HG02588 (cell line): Measurements from ENCODE around the gene CNGA4.

ENCODE experiments used
- ATAC-seq: cut with Tn5 transposase; IDR thresholded peaks from one replicate; pipeline ENCODE4 v1.9.1; 2021; ENCODE audit warnings: mild to moderate bottlenecking, moderate library complexity; ENCODE audit not compliant: unreplicated experiment

The CNGA4 gene, protein sequence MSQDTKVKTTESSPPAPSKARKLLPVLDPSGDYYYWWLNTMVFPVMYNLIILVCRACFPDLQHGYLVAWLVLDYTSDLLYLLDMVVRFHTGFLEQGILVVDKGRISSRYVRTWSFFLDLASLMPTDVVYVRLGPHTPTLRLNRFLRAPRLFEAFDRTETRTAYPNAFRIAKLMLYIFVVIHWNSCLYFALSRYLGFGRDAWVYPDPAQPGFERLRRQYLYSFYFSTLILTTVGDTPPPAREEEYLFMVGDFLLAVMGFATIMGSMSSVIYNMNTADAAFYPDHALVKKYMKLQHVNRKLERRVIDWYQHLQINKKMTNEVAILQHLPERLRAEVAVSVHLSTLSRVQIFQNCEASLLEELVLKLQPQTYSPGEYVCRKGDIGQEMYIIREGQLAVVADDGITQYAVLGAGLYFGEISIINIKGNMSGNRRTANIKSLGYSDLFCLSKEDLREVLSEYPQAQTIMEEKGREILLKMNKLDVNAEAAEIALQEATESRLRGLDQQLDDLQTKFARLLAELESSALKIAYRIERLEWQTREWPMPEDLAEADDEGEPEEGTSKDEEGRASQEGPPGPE

DNA sequence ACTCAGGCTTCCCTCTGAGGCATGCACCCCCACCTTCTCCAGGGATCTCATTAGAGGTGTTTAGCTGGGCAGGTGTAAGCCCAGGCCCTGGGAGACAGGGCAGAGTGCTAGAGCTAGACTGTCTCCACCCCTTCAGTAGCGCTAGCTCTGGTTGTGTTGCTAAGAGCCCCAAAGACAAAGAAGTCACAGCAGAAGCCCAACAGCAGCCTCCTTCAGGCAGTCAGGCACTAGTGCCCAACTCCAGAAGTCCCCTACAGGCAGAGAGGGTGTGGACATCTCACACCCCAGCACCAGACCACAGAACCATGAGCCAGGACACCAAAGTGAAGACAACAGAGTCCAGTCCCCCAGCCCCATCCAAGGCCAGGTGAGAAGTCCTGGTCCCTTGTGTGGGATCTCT lies at the start of gene CNGA4:
Gene CNGA4 (plus strand): TSS at position 188 of the 400 bp plus-strand sequence. CDS start 118 bp downstream, at position 306.
- no peak for ATAC-seq

DNA sequence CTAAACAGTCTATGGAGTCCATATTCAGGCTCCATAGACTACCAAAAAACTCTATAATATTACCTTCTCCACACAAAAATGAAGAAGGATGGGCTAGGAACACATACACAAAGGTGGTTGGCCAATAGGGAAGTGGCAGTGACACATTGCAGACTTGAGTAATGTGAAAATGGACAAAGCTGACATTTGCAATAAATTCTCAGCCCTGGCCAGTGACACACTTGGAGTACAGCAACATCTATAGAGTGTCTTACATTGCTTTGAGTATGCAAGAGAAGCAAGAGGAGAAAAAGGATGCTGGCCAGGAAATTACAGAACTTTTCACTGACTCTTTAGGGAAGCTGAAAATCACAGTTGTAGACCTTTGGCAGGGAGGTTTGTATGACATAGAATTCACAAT lies 47.1 kb upstream of the CNGA4 start:
- no peak for ATAC-seq

DNA sequence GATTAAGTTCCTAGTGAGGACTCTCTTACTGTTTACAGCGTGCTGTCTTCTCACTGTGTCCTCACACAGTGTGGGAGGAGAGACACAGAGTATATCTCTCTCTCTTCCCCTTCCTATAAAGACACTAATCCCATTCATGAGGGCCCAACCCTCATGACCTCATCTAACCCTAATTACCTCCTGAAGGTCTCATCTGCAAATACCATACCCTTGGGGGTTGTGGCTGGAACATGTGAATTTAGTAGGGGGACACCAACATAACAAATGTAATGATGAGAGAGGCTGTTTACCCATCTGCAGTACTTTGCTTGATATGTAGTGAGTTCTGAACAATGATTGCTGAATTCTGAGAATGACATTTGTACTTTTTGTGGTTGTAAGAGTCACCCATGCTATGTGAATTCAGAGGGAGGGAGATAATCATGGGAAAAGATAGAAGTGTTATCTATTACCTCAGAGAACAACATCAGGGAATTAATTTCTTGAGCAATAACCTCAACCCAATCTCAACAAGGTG lies 44.8 kb upstream of the CNGA4 start:
- no peak for ATAC-seq

DNA sequence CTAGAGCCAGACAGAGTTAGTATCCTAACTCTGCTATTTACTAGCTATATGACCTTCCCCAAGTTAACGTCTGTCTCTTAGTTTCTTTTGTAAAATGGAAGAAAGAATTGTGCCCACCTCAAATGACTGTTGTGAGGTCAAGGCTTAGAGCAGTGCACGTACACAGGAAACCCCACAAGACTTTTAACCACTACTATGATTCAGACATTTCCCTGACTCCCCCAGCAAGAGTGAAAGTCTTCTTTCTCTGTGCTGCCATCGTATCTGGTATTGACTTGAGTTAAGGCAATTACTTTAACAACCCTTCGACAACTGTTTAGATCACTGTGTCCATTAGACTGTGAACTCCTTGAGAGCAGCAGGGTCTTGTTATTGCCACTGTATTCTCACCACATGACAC lies 42.5 kb upstream of the CNGA4 start:
- ATAC-seq = no peak

DNA sequence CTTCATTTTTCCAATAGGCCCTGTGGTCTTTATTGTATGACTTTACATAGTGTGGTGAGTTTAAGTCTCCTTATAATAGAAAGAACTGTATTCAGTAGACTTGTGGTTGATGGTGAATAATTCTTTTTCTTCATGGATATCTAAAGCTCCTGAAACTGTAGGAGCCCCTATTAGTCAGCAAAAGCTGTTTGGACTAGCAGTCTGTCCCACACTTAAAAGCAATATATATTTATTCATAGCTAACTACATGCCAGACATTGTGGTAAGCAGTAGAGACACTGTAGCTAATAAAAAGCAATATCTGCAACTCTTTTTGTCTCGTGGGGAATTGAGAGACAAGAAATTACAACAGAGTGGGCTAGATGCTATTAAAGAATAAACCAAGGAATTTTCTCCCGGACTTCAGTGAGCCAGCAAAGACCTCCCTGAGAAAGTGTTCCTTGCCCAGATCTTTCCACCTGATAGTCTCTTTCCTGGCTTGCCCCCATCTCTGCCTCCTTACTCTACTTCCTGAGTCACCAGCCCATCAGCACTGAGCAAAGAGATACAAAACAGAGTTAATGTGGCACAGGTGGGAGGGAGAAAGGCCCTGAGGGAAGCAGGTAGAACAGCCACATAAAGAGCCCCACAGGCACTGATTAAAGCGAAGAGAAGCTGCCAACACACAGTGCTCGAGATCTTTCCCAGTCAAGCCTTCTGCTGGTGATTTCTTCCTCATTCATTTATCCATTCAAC lies 41.3 kb upstream of the CNGA4 start:
- no peak for ATAC-seq

DNA sequence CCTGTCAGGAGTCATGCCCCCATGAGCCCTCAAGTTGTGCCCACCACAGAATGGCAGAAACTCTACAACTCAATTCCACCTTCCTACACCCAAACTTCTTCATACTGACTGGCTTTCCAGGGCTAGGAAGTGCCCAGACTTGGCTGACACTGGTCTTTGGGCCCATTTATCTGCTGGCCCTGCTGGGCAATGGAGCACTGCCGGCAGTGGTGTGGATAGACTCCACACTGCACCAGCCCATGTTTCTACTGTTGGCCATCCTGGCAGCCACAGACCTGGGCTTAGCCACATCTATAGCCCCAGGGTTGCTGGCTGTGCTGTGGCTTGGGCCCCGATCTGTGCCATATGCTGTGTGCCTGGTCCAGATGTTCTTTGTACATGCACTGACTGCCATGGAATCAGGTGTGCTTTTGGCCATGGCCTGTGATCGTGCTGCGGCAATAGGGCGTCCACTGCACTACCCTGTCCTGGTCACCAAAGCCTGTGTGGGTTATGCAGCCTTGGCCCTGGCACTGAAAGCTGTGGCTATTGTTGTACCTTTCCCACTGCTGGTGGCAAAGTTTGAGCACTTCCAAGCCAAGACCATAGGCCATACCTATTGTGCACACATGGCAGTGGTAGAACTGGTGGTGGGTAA lies 39.6 kb upstream of the CNGA4 start, which contains the start of gene OR52W1:
Gene OR52W1 (plus strand): TSS at position 51 of the 637 bp plus-strand sequence. CDS start 0 bp downstream, at position 51.
- ATAC-seq = no peak

DNA sequence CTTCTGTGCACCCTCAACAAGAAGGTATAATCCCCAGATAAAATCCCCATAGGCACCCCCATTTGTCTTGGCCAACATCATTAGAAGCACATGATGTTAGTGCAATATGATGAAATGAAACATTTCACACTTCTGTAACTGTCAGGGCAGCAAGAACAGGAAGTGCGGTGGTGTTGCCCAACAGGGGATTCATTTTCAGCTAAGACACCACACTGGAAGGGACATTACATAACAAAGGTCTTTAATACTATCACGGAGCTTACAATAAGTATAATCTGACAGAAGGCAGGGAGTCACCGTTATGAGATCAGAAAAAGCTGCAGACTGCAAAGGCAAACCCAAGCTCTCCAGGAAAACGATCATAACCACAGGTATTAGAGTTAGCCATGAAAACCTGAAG lies 37.9 kb upstream of the CNGA4 start:
- ATAC-seq = no peak

DNA sequence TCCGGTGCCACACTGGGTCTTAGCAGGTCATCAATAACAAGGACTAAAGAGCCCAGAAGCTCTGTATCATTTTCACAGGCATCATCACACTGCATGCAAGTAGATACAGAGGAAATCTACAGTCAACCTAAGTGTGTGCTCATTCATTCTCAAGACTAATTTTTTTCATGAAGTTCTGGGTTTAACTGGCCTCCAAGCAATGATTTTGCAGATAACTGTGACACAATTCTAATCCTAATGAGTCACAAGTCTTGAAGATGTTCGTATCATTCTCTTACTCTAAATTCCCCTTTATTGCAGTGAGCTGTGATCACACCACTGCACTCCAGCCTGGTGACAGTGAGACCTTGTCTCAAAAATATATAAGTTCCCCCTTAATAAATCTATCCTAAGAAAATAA lies 37.4 kb upstream of the CNGA4 start:
- no peak for ATAC-seq

DNA sequence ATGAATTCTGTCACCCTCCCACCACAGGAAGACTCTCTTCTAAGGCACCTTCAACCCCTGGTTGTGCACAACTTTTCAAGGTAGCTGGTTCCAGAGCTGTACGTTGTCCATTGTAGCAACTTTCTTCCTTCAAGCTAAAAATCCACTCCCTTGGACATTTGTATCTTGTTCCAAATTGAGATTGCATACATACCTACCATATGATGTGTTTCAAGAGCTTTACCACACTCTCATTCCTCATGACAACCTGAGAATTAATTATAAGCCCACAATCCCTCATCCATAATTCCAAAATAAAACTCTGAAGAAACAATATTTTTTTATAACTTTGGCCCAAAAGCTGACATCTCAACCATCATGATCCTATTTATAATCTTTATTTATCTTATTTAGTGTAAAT lies 36.8 kb upstream of the CNGA4 start:
- no peak for ATAC-seq

DNA sequence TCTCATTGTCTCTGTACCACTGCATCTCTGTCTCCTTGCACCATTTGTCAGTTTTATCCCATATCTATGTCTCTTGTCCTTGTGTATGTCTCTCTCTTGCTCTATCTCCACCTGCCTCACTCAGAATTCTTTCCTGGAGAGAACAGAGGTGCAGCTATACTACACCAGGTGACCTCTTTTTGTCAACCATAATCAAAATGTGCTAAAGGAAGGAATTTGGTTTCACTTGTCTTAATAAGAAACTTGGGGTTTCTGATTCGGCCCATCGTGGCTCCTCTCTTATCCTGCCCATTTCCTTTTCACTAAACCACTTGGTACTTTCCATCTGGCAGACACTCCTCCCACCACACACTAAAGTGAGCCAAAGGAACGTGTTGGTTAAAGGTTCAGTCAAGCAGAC lies 35.6 kb upstream of the CNGA4 start:
- peak; percentile 85 for ATAC-seq

DNA sequence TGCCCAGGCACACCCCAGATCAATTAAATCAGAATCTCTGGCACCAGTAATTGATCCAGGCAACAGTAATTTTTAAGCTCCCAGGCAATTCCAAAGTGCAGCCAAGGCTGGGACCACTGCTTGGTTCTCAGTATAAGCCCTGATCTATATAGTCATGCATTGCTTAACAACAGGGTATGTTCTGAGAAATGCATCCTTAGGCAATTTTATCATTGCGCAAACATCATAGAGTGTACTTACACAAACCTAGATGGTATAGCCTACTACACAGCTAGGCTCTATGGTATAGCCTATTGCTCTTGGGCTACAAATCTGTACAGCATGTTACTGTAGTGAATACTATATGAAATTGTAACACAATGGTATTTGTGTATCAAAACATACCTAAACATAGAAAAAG lies 34.2 kb upstream of the CNGA4 start:
- no peak for ATAC-seq

DNA sequence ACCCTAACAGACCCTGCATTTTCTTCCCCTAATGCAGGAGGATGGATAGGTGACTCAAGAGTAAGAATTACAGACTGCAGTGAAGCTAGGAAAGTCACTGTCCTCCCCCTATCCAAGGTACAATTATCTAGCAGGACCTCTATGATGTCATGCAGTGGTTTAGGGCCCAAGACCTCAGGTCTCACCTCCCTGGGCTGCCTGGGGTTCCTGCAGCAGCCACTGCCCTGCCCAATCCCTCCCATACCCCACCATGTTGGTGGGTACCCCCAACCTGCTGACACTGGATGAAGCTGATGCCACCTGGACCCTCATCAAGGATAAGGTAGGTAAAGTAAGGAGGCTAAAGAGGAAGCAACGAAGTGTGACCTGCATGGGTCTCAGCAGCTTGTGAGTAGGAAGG lies 33.5 kb upstream of the CNGA4 start, which contains the start of gene C11orf42:
Gene C11orf42 (plus strand): TSS at position 192 of the 400 bp plus-strand sequence. CDS start 59 bp downstream, at position 251.
- ATAC-seq = no peak

DNA sequence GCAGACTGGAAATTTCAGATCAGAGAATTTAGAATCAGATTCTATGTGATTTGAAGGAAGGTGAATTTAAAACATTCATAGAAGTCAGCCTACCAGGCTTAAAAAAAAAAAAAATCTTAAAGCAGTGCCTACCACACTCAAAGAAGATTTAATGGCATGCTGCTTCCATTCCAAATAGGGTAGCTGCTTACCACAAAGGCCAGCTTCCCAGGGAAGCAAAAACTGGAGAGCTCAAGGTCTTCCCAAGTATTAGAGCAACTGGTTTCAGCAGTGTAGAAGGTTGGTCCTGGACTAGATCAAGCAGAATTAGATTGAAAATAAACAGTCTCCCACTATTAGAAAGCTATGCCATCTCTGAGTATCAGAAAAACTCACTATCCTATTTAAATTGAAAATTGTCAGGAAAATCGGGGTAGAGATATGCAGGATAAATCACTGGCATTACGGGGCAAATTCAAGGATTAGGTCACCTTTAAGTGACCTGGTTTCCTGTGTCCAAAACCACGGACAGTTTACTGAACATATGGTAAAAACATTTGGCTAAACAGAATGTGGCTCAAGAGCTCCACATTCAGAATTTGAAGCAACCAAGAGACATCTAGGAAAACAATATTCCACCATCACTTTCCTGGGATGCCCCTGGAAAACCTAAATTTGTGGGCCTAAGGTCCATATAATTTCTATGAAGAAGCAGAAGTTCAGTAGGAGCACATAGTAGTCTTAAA lies 32.3 kb upstream of the CNGA4 start:
- no peak for ATAC-seq

DNA sequence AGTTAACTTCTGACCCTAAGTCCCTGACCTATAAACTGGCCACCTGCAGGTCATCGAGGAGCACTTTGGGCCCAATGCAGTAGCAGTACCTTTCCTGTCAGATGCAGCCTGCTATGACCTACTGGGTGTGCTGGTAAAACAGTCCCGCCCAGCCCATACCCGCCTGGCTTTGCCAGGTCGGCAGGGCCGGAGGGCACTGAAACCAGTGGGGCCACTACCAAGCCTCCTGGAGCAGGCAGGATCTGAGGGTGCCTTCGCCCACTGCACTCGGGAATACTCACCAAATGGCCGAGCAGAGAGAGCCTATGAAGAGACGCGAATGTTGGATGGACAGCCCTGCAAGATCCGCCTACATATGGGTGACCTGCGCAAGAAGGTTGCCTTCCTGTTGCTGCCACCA lies 29.1 kb upstream of the CNGA4 start:
- ATAC-seq = no peak

DNA sequence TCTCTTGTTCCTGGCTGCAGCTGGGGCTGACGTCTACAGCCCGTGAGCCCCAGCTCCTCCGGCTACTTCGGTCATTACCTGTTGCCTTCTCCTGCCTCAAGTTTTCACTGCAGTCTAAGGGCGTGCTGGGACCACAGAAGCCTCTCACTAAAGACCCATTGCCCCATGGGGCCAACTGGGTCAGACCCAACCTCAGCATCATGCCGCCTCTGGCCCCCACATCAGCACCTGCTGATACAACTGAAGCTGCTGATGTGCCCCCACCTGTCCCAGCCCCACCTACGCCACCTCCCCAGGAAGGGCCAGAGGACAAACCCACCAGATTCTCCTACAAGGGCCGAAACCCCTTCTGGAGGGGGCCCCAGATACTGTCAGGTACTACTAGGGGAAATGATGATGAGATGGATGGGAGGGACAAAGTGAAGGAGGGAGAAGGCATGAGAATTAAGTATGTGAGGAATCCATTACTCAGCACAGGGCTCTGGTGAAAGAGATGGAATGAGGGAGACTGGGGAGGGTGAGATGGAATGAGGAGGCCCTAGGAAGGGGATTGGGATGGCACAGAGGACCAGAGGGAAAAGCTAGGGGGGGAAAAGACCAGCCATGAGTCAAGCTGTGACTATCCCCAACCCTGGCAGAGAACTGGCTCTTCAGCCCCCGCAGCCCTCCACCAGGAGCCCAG lies 28.5 kb upstream of the CNGA4 start:
- ATAC-seq = no peak

DNA sequence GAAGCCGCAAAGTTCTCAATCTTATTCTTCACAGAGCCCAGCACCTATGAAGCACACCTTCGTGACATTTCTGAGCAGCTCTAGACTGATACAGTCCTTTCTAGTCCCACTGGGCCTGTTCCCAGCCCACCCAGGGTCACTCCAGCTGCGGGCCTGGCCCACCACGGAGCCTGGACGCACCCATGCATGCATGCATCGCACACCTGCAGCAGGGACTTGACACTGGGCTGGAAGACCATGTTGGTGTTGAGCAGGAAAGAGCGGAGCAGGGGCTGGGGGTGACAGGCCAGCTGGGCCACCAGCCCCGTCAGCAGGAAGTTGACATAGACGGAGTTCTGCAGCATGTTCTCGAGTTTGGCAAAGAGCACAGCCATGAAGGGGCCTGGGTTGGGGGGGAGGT lies 24.4 kb upstream of the CNGA4 start:
- ATAC-seq = no peak

DNA sequence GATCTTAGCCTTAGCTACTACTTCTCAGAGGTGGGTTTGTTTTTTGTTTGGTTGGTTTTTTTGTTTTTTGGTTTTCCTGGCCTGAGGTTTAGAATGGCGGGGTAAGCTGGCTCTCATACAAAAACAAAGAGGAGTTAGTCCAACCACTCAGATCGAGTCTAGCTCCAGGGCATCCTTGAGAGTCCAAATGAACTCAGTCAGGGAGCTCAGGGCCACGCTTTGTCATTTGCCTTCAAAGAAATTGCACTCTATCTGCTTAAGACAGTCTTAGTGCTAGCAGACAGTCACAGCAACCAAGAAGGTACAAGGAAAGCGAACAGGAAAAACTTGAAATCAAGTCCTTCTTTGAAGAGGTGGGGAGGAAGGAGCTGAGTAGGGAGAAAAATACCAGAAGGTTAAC lies 22.4 kb upstream of the CNGA4 start:
- ATAC-seq = no peak

DNA sequence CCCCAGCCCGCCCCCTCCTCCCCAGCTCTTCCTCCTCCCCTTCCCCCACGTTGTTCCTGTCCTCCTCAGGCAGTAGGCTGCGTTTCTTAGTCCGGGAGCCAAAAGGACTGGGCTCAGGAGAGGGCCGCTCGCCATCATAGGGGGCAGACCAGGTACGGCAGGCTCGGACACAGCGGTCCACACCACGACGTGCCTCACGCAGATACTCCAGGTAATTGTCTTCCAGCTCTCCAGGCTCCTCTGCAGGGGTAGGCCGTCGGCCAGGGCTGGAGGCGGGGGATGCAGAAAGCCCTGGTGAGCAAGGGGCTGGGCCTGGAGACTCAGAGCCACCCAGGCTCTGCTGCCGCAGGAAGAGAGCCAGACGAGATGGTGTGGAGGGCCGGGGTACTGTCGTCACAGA lies 21.2 kb upstream of the CNGA4 start:
- no peak for ATAC-seq

DNA sequence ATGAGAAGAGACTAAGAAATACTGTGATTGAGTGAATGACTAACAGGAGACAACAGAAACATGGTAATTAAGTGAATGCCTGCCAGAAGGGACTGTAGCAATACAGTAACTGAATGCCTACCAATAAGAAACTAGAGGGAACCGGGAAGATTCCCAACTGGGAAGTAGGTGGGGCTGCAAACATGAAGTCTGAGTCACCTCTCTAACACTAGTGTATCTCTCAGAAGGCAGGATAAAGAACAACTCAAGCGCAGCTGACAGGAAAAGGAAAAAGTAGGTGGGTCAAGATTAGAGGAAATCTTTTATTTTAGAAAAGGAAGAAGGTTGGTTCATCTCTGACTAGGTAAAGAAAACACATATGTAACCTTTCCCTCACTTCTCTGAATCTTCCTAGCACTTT lies 19.5 kb upstream of the CNGA4 start:
- ATAC-seq = no peak

DNA sequence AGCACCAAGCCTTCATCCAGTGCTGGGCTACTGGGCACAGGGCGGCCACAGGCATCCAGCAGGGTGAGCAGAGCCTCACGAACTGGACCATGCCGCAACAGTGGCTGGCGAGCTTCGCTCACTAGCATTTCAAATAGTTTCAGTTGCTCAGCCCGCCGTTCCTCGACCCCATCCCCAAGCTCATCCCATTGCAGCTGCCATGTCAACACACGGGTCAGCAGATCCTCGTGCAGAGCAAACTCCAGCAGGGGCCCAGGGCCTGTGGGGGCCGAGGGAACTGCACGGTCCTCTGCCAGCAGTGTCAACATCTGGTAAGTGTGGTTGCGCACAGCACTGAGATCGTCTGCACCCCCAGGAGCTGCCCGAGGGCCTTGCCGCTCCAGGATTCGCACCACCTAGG lies 15.0 kb upstream of the CNGA4 start:
- ATAC-seq = no peak
